ENCODE results near the gene CDKL4.

GRCh38 chr2:39232141-39232540 lies 11.6 kb downstream of the CDKL4 start:
- TF ChIP-seq, protein P1, sequence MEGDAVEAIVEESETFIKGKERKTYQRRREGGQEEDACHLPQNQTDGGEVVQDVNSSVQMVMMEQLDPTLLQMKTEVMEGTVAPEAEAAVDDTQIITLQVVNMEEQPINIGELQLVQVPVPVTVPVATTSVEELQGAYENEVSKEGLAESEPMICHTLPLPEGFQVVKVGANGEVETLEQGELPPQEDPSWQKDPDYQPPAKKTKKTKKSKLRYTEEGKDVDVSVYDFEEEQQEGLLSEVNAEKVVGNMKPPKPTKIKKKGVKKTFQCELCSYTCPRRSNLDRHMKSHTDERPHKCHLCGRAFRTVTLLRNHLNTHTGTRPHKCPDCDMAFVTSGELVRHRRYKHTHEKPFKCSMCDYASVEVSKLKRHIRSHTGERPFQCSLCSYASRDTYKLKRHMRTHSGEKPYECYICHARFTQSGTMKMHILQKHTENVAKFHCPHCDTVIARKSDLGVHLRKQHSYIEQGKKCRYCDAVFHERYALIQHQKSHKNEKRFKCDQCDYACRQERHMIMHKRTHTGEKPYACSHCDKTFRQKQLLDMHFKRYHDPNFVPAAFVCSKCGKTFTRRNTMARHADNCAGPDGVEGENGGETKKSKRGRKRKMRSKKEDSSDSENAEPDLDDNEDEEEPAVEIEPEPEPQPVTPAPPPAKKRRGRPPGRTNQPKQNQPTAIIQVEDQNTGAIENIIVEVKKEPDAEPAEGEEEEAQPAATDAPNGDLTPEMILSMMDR (IDR thresholded peaks at IDR 0.05): no peak
- no peak for TF ChIP-seq POLR2A (IDR thresholded peaks at IDR 0.05)

Measured in thyroid gland (tissue), 4 donors.